RKO (cell line): ENCODE measurements around the gene AKAP9.
"Not testable (repeated sequence)": the region's sequence is repeated elsewhere in the genome, so short reads cannot be mapped to it uniquely, and the experiment has no call there.

ENCODE experiments used
- DNase-seq: peaks from one replicate; pipeline ENCODE4 v3.0.0-alpha.2; 2016; ENCODE audit warnings: low spot score

Gene AKAP9

DNA sequence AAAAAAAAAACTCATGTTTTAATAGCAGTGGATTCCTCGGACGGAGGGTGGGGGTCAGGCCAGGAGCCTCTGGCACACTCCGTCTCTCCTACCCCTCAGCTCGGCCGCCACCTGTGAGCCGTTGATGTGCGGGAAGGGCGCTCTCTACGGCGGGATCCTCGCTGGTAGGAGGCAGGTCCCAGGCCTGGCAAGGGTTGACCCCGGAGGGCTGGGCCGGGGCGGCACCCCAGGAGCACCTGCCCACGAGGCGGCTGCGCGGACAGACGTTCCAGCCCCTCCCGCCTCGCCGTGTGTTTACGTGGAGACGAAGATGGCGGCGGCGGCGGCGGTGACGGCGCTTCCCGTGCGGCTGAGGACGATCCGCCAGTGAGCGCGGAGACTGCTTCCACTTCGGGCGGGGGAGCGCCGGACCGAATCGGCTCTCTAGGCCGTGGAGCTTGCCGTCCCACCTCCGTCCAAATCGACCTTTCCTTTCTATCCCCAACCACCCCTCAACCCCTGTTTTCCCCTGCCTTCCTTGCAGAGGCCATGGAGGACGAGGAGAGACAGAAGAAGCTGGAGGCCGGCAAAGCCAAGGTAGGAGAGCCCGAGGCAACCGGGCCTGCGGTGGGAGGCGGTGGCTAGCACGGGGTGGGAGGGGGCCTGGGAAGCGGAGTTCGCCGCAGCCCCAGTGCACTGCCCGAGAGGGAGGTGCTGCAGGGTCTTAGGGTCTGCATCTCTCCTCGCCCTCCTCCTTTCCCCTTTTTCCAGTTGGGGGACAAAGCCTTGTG, at the start of gene AKAP9:
Gene AKAP9, plus strand, starts transcription at position 291 of the 770 bp plus-strand sequence. Its CDS starts 238 bp downstream, at position 529.
- DNase-seq = peak; percentile 87

DNA sequence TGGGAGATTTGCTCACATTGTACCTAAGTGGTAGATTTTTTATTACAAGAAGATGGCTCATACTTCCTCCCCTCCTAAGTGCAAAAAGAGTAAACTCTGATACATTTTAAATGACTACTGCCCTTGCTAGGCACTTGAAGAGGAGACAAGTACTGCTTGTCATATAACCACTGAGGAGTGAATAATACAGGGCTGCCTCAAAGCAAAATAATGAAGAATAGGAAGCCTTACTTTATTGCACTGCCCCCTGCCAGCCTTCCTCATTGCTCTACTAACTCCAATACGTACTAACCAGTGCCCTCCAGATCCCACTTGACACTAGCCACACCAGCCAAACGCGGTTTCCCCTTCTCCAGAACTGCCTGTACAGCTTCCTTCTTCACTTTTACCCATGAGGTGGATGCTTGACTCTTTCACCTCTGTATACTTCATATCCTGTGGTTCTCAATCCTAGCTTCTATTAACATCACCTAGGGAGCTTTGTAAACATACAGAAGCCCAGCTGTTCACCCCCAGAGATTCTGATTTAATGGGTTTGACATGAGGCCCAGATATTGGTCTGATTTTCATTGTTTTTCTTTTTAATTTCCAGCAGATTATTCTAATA, 48.5 kb upstream of the AKAP9 start:
- DNase-seq = no peak

DNA sequence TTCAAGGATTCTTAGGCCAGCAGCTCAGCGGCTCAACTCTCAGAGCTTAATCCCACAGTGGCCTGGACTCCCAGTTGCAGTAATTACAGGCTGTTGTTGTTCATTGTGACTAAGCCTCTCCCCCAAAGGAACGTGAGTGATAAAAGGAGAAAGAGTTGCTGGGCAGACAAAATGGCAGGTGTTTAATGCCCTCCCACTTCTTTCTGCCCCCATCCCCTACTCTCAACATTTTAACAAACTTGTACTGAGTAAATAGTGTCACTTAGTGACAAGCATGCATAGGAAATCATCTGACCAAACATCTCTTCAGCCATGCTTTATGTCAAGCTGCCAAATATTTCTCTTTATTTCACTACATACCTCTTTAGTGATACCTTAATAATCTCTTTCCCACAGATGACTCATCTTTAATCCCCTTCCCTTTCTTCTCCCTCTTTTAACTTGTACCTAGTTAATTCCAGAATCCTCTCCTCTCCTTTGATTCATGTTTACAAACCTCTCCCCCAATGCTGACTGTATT, 47.8 kb upstream of the AKAP9 start:
- DNase-seq = no peak

DNA sequence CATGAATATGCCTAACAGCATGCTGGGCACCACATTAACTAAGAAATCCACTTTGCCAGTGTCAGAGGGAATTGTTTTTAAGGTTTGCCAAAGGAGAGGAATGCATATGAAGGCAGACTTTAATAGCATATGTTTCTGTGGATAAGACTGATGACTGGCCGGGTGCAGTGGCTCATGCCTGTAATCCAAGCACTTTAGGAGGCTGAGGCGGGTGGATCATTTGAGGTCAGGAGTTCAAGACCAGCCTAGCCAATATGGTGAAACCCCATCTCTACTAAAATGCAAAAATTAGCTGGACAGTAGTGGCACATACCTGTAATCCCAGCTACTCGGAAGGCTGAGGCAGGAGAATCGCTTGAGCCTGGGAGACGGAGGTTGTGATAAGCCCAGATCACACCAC, 47.0 kb upstream of the AKAP9 start:
- DNase-seq = not testable (repeated sequence)

DNA sequence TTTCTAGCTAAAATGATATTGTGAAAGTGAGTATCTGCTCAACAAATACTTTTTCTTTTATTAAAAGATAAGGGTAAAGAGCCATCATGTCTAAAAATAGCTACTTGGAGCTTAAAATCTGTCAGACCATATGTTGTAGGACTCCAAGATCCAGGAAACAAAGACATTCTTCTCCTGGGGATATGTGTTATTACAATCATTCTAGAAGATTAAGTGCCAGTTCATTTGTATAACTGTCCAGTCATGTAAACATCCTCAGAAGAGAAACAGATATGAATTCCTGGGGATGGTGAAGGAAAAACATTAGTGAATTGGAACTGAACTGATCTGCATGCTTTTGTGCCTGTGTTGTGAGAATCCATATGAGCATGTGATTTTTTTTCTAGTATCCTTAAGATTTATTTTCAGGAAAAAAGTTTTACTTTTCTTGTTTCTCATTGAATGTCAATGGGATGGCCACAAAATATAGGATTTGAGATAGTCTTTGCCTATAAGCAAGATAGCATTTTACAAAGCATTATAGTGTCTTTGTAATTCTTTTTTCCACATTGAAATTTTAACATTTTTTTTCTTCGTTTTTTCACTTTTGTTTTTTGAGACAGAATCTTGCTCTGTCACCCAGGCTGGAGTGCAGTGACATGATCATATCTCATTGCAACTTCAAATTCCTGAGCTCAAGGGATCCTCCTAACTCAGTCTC, 45.7 kb upstream of the AKAP9 start:
- DNase-seq = no peak

DNA sequence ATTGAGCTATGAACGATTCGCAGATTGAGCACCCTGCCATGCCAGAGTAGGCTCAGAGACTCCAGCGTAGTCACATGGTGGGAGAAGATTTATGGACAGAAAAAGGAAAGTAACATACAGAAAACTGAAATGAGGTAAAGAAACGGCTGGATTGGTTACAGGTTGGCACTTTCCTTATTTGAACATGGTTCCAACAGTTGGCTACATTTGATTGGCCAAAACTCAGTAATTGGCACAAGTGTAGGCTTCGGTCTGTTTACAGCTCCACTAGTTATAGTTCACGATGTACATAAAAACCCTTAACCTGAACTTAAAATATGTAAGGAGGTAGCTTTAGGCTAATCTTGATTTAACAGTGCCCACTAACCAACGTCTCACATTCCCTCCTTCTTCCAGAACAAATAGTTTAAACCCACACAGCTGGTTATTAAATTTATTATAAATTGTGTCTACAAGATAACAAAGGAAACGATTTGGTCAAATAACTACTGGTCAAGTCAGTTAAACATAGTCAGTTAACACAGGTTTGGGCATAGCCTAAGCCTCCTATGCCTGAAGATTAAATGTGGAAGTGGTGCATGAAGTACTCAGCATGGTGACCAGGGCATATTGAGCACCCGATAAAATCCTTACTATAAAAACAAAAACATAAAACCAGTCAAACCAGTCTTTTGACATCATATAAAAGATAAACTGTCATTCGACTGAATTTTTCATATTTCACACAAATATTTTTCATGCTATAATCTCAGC, 42.2 kb upstream of the AKAP9 start:
- DNase-seq = no peak

DNA sequence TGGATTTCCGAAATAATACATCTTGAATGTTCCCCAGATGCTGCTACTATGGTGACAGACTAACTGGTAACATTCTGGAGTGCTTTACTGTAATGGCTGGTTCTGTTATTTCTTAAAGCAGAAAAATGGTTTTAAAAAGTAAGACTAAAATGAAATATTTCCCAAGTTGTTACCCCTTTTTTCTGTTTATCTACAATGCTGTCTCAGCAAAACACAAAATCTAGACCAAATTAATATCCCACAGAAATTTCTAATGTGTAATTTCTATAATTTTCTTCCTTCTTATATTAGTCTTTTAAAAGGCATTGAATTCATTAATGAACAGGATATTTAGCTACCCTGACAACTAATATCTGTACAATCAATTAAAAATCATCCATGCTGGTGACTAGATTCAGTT, 41.1 kb upstream of the AKAP9 start:
- no peak for DNase-seq

DNA sequence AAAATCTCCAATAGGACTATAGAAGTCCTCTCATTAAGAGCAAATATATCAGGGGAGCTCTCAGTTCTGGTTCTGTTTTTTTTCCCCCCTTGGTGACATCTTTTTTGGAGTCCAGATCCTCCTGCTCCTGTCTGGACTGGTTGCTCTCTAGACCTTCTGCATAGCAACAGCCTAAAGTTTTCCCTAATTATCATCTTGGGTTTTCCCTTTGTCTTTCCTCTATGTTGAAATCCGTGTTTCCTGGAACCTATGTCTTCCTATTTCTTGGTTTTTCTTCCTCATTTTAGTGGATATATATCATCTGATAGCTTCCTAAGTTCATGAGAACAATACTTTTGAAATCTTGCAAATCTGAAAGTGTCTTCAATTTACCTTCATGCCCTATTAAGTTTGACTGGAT, 30.5 kb upstream of the AKAP9 start:
- no peak for DNase-seq

DNA sequence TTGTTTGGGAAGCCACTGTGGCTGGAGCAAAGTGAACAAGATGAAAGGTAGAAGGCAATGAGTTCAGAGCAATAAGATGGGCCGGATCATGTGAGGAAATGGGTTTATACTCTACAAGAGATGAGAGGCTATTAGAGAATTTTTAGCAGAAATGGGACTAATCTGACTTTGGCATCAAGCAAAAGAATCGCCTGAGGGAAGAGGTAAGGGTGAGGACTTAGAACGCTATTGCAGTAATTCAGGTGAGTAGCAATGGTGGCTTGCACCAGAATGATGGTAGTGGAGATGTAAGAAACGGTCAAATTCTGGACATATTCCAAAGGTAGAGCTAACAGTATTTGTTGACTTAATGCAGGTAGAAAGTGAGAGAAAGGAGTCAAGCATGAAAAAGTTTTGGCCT, 29.5 kb upstream of the AKAP9 start:
- DNase-seq = no peak

DNA sequence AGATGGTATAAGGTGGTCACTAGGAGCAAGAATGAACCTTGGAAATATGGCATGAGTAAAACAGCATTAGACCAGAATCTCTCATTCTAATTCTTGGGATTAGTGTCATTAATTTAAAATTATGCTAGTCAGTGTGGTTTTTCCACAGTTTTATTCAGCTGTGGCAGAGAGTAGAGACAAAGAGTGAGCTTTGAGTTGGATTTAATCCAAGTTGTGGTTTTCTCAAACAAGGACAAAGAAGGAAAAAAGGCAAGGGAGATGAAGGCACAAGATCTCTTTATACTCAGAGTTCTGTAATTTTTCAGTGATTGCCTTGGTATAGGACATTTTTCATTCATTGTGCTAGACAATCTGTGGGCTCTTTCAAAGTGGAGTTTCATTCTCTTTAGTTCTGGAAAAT, 28.2 kb upstream of the AKAP9 start:
- DNase-seq = no peak

DNA sequence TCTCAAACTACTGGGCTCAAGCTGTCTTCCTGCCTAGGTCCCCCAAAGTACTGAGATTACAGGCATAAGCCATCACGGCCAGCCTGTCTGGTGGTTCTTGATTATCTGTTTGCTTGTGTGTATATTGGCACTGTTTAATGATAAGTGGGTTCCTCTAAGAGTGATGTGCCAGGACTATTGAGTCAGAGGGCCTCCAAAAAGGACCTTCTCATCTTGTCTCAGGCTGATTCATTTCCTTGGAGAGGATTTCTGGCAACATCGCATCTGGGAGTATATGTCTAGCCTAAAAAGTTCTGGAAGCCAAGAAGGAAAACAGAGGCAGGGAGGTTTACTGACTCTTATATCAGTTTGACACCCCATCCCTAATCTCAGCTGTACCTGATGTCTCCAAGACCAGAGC, 27.1 kb upstream of the AKAP9 start:
- DNase-seq = no peak

DNA sequence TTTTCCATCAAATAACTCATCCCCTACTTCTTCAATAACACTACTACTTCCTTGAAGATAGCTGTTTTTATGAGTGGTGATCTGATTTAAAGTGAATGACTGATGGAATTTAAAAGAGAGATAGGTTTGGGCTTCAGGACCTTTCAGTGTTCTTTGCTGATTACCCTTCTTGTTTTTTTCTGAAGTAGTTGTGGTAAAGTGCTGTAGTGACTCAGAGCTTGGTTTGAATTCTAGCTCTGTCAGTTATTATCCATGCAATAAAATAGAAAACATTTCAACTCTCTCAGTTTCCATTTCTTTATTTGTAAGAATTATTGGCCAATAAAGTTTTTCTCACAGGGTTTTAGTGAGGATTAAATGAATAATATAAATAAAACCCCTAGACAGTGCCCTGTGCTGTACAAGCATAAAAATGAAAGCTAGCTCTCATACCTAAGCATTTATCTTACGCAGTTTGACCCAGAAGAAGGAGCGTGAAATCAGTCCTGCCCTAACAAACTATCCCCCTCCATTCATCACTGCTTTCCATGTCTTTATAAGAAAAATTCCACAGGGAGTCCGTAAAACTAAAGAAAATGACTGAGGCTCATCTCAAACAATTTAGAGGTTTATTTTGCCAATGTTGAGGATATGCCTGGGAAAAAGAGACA, 25.1 kb upstream of the AKAP9 start:
- DNase-seq = no peak

DNA sequence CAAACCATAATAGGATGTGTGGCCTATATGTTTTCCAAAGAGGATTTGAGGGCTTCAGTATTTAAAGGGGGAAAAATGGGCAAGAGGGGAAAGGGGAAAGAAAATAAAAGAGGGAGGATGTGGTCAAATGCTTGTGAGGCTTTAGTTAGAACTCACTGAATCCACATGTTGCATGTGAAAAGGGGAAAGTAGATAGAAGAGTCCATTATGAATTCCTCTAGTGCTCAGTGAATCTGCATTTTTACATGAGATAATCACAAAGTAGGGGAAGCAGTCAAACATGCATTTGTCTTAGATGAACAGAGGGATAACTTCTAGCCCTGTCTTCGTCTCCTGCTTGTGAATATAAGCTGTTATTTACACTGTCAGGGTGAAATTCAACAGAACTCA, 24.6 kb upstream of the AKAP9 start:
- DNase-seq = no peak

DNA sequence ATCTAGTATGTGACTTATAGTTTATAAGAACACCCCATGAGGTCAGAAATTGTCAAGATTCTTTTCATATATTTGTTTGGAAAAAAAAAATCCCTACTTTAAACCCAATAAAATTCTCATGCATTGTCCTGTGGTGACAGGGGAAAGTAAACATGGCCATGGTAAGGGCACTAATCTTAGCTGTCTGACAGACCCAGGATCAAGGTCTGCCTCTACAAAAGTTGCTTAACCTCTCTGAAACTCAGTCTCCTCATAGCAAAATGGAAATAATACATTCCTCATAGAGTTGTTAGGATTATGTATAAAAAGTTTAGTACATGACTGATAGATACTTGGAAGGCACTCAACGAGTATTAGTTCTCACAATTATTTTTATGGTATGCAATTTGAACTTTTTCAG, 22.3 kb upstream of the AKAP9 start:
- DNase-seq = no peak

DNA sequence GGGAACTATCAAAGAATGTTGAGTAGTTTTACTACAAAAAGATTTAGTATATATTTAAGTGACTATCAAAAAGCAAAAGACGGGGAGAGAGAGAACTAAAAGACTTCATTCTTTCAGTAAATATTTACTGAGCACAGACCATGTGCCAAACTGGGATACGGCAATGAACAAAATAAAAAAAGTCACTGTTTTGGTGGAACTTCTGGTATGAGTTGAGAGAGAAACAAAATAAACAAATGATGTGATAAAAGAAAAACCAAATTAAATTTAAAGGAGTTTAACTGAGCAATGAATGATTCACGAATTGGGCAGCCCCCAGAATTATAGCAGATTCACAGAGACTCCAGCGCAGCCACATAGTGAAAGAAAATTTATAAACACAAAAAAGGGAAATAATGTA, 17.8 kb upstream of the AKAP9 start:
- DNase-seq = no peak

DNA sequence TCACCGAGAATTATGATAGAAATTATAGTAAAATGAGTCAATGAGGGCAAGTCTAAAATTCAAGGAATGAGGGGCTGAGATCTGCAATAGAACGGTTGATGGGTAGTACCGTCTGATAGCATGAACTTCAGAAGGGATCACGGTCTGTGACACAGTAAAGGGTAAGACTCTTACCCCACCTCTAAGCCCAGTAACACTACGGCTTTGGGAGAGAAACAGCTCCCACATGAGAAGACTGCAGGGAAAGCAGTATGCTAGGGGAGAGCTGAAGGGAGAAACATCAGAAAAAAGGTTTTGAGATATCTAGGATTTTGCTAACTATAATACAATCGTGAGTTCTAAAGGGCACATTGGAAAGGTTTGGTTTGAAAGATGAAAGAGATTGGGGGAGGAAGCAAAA, 12.8 kb upstream of the AKAP9 start:
- no peak for DNase-seq

DNA sequence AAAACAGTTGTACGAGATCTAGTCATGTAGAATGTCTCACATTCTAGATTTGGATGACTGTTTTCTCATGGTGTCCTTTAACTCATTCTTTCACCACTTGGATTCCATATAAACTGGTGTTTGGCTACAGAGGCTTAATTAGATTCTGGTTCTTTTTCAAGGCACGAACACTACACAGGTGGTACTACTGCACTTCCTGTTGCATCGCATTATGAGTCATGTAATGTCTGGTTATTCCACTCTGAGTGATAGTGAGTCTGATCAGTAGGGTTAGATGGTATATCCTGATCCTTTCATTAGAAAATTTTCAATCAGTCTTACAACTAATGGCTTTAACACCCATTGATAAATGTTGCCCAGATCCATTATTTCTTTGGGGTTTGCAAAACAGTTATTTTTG, 11.2 kb upstream of the AKAP9 start:
- DNase-seq = peak; percentile 66

DNA sequence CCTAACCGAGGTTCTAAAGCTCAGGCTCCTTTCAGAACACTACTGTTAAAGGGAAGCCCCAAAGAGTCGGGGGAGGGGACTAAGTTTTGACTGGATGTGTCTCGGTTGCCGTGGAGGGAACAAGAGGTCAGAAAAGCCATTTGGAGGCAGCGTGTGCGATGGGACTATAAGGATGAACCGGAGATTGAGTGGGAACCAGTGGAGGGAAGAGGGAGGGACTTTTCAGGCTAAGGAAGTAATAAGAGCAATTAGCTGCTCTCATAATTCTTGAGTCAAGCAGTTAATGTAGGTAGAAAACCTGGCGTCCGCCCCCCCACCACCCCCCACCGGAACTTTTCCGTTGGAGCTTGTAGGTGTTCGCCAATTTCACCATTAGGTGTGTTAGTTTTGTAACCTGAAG, 491 bp upstream of the AKAP9 start:
- peak; percentile 70 for DNase-seq

DNA sequence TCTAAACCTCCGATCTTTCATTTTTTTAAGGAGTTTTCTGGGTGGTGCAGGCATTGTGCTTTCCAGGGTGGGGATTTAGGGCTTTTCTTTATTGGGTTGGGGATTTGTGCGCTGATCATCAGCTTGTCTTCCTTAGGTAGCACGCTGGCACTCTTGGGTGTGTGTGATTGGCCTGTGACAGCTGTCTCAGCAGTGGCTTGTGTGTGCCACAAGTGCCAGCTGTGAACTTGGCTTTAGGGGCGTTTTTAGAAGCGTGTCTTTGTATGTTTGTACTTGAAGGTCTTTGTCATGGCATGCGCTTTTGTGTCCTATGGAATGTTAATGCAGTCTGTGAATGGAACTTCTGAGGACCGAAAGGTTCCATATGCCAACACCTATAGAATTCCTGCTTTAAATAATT, 788 bp downstream of the AKAP9 start:
- peak; percentile 79 for DNase-seq

DNA sequence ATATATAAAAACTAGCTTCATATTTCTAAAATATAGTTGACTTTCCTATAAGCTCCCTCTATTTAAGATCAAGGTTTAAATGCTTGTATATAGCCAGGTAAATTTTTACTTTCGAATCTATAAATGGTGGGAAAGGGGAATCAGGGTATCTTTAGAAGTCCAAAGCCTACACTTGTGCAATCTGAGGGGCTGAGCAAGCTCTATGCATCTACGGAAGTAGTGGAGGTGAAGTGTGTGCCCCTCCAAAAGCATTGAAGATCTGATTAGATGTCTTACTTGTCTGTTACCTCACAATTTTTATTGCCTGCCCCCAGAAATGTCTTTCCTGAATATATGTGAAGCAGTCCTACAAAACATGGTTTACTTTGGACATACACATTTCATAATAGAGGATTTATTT, 1.6 kb downstream of the AKAP9 start:
- DNase-seq = no peak

DNA sequence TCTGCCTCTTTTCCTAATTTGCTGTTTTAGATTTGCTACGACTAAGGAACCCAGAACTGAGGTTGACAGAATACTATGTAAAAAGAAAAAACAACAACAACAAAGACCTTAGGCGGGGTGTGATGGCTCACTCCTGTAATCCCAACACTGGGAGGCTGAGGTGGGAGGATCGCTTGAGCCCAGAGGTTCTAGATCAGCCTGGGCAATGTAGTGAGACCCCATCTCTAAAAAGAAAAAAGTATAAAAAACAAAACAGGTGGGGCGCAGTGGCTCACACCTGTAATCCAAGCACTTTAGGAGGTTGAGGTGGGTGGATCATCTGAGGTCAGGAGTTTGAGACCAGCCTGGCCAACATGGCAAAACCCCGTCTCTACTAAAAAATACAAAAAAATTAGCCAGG, 4.3 kb downstream of the AKAP9 start:
- DNase-seq = not testable (repeated sequence)

DNA sequence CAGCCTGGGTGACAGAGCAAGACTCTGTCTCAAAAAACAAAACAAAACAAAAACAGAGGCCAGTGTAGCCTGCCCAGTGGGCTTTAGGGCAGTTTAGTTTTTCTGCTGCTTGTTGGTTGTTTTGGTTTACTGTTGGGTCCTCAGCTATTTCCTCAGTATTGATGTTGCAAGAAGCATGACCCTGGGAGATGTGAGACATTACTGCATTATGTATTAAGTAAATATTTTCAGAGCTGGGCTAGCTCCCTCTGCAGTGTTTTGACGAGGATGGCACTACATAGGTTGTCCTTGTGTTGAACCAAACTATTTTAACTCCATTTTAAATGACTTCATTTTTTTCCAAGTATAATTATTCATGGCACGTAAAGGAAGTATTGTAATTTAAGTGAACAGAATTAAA, 4.8 kb downstream of the AKAP9 start:
- DNase-seq = peak; percentile 49
